Measurements from ENCODE around the gene PGPEP1.

DNA sequence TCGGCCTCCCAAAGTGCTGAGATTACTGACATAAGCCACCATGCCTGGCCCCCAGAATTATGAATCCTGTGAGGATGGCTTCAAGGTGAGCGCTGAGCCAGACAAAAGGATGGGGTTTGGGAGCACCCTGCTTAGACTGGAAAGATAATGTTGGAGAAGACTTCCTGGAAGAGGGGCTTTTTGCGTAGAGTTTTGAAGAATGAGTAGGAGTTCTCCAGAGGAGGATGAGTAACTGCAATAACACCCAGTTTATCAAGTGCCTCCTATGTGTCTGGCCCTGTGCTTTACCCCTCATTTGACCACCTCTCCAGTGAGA lies 44.9 kb downstream of the PGPEP1 start:
- TF ChIP-seq CTCF (IDR thresholded peaks at IDR 0.05): no peak
- TF ChIP-seq POLR2A (IDR thresholded peaks at IDR 0.05): no peak

Data from vagina (tissue), 2 donors.